Mucosa of descending colon (tissue), 3 donors: ENCODE measurements around the gene TFCP2. TPM values are rescaled to one million over a fixed set of nuclear protein-coding genes. Genes with fewer than 3 reads are reported as not detected.

Experiments
- ATAC-seq: fragments of 200-7000 bp; cut with Tn5 transposase; one replicate; pipeline ENCODE4 v1.9.1; 2020; ENCODE audit warnings: mild to moderate bottlenecking, moderate library complexity
- DNase-seq, 3 donors: peaks; one replicate each; pipeline ENCODE4 v3.0.0-alpha.2; 2020
- H3K36me3 ChIP-seq: fragments of 200-600 bp; one replicate; pipeline ENCODE4 v1.8.0; 2021; ENCODE audit warnings: low read depth, mild to moderate bottlenecking
- H3K4me1 ChIP-seq: fragments of 200-600 bp; one replicate; pipeline ENCODE4 v1.8.0; 2021; ENCODE audit warnings: low read depth, mild to moderate bottlenecking
- H3K4me3 ChIP-seq: fragments of 200-600 bp; one replicate; pipeline ENCODE4 v1.8.0; 2021; ENCODE audit warnings: mild to moderate bottlenecking
- H3K9me3 ChIP-seq: fragments of 200-600 bp; one replicate; pipeline ENCODE4 v1.8.0; 2021; ENCODE audit warnings: mild to moderate bottlenecking
- intact Hi-C, 2 donors: fragments of 100-400 bp; cut with DNase I in 1 of 2; cut with micrococcal nuclease in 1 of 2; formaldehyde crosslinking; loops; one replicate each; pipeline versions ENCODE4 v1.11.0 to v1.11.1; 2022; cut with DNase I, micrococcal nuclease
- total RNA-seq, 3 donors: library from RNA; stranded (reverse); fragmentation: NEBNext Ultra II Directional in 2 of 3; extraction: Animal tissue kit (Norgen Biotek cat#: 25700) in 2 of 3; gene quantifications; one replicate each; pipeline versions ENCODE4 v1.2.1 to v1.2.4, GENCODE V29; 2021 to 2023
- TF ChIP-seq, protein P1 (sequence below): fragments of 200-600 bp; IDR thresholded peaks from one replicate; pipeline ENCODE4 v1.8.0; 2022; ENCODE audit warnings: antibody characterized with exemption, mild to moderate bottlenecking
- donor health status: DM: no; HTN: no; CAD: no; lungs with moderate emphysema.
- donor health status: DM: no; HTN: no; CAD: no.
- donor health status: DM: no; HTN: yes; CAD: no.

Gene TFCP2
- total RNA-seq, 3 donors from 2014 or later = 28.3 to 31.4 (median 28.4) TPM

DNA sequence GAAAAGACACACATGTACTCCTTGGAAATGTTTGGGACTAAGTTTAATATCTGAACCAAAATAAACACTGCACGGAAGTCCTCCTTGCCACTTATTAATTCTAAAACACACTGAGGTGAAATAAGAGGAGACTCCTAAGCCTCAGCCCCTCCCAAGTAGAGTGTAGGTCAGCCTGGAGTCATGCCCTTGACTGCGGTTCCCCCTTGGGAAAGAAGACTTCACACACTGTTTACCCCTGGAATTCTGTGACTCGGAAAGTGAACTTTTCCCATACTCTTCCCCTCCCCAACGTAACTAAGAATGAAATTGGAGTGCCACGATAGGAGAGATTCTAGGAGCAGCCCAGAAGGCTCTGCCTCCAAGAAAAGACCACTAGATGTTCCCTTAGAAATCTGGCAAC lies 8.6 kb upstream of the TFCP2 start:
- Histone ChIP-seq H3K4me3 (no peak overlapping the region), H3K36me3 (no peaks in the 10 kb centered on the region), H3K4me1 (no peaks in the 10 kb centered on the region), H3K9me3 (no peaks in the 10 kb centered on the region)
- intact Hi-C loops = no loop called here
- ATAC-seq = no peak
- DNase-seq = no peak
- TF ChIP-seq, protein P1, sequence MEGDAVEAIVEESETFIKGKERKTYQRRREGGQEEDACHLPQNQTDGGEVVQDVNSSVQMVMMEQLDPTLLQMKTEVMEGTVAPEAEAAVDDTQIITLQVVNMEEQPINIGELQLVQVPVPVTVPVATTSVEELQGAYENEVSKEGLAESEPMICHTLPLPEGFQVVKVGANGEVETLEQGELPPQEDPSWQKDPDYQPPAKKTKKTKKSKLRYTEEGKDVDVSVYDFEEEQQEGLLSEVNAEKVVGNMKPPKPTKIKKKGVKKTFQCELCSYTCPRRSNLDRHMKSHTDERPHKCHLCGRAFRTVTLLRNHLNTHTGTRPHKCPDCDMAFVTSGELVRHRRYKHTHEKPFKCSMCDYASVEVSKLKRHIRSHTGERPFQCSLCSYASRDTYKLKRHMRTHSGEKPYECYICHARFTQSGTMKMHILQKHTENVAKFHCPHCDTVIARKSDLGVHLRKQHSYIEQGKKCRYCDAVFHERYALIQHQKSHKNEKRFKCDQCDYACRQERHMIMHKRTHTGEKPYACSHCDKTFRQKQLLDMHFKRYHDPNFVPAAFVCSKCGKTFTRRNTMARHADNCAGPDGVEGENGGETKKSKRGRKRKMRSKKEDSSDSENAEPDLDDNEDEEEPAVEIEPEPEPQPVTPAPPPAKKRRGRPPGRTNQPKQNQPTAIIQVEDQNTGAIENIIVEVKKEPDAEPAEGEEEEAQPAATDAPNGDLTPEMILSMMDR = no peak

DNA sequence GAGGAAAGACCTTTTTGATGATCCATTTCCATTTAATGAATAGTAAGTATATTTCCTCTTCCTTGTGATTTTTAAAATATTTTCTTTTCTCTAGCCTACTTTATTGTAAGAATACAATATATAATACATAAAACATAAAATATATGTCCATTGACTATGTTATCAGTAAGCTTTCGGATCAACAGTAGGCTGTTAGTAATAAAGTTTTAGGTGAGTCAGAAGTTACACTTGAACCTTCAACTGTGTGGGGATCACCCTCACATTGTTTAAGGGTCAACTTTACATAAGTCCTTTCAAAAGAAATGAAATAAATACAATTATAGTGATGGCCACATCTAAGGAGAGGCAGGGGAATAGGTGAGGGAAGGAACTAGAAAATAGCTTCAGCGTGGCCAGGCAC lies 5.0 kb upstream of the TFCP2 start:
- DNase-seq (no peak), ATAC-seq (no peak)
- TF ChIP-seq, protein P1 = no peak
- Histone ChIP-seq H3K36me3 (no peaks in the 10 kb centered on the region), H3K4me3 (no peak overlapping the region), H3K4me1 (no peaks in the 10 kb centered on the region), H3K9me3 (no peaks in the 10 kb centered on the region)
- intact Hi-C loops = no loop called here

DNA sequence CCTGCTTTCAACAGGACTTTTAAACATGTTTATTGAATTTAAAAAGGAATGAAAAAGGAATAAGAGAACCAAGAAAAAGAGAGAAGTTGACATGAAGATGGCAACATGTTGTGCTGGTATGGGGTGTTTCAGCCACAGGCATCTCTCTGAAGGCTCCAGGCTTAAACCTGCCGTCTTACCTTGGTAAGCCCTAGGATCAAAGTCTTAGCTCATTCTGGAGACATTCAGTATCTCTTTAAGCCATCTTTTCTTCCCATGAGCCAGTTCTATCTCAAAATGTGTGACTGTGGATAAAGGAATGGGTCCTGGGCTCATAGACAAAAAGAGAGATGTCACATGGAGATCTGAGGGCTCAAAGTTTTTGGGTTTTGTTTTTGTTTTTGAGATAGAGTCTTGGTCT lies 1.6 kb upstream of the TFCP2 start:
- peaks cover 18% of the 10 kb centered on the region for H3K4me1 ChIP-seq
- no peaks in the 10 kb centered on the region for H3K36me3 ChIP-seq
- ATAC-seq (no peak), DNase-seq (no peak)
- H3K4me3 ChIP-seq = no peak overlapping the region
- intact Hi-C loops = no loop called here
- no peaks in the 10 kb centered on the region for H3K9me3 ChIP-seq
- TF ChIP-seq, protein P1 = no peak

DNA sequence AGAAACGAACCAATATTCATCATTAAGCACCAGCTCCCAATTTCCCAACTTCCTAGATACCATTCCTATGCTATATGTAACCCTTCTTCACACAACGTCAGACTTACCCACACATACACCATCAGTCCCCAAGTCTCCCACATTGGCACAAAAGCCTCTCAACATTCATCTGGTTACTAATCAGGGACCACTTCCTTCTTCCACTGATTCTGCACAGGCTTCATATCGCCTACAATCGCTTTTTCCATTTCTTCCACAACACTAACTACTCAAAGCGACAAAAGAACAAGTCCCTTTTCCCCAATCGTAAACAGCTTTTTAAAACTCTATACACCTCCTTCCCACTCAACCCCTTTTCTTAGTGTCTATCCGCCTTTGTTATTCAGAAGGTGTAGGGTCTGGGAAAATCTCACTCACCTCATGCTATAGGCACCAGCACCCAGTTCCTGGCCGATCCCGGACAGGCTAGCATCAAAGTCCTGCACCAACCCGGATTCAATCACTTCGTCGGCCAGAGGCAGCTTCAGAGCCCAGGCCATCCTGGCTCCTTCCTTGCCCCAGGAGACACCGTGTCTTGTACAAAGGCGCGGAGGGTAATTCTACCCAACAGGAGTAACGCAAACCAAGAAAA lies 936 bp downstream of the TFCP2 start:
- ATAC-seq = peak; percentile 39
- no peaks in the 10 kb centered on the region for H3K9me3 ChIP-seq
- peaks cover 18% of the 10 kb centered on the region for H3K4me1 ChIP-seq
- H3K36me3 ChIP-seq = no peaks in the 10 kb centered on the region
- peak in 1 of 3 donors; percentile 30 for DNase-seq
- intact Hi-C loops = no loop called here
- TF ChIP-seq, protein P1 = no peak
- peak overlapping the region; percentile 61 for H3K4me3 ChIP-seq

DNA sequence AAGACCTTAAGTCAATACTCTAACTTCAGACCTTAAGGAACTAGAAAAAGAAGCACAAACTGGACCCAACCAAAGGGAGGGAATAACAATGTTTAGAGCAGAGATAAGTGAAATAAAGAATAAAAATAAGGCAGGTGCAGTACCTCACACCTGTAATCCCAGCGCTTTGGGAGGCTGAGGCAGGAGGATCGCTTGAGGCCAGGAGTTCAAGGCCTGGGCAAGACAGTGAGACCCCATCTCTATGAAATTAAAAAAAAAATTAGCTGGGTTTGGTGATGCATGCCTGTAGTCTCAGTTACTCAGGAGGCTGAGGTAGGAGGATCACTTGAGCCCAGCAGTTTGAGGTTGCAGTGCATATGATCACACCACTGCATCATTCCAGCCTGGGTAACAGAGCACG lies 9.1 kb downstream of the TFCP2 start:
- TF ChIP-seq, protein P1 = no peak
- H3K4me1 ChIP-seq = no peaks in the 10 kb centered on the region
- DNase-seq (no peak), ATAC-seq (no peak)
- intact Hi-C loops = no loop called here
- no peak overlapping the region for H3K4me3 ChIP-seq
- H3K36me3 ChIP-seq = no peaks in the 10 kb centered on the region
- H3K9me3 ChIP-seq = no peaks in the 10 kb centered on the region

DNA sequence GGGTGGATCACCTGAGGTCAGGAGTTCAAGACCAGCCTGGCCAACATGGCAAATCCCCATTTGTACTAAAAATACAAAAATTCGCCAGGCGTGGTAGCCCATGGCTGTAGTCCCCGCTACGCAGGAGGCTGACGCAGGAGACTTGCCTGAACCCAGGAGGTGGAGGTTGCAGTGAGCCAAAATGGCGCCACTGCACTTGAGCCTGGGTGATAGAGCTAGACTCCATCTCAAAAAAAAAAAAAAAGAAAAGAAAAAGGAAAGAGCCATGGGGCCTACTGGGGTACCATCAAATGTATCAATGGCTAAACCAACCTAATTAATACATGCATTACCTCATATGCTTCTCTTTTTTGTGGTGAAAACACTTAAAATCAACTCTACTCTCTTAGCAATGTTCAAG lies 10.7 kb downstream of the TFCP2 start:
- intact Hi-C loops = no loop called here
- H3K4me3 ChIP-seq = no peak overlapping the region
- no peaks in the 10 kb centered on the region for H3K4me1 ChIP-seq
- TF ChIP-seq, protein P1 = no peak
- no peaks in the 10 kb centered on the region for H3K9me3 ChIP-seq
- ATAC-seq (no peak), DNase-seq (no peak)
- no peaks in the 10 kb centered on the region for H3K36me3 ChIP-seq
